Smooth muscle cell (in vitro differentiated cells): ENCODE measurements around the gene KNCN. TPM values are rescaled to one million over a fixed set of nuclear protein-coding genes. Genes with fewer than 3 reads are reported as not detected.

Source experiments
- DNase-seq: peaks from one replicate; lab custom pipeline; 2025; ENCODE audit not compliant: unreplicated experiment; lab: John Stamatoyannopoulos, UW
- H2AFZ ChIP-seq: fragments of 200-600 bp; sonication (generic); 2 replicates; pipeline ENCODE4 v1.6.0; 2016; ENCODE audit warnings: antibody characterized with exemption, low read depth, mild to moderate bottlenecking
- H3F3A ChIP-seq: fragments of 200-600 bp; sonication (generic); 2 replicates; pipeline ENCODE4 v1.6.0; 2017; ENCODE audit warnings: antibody characterized with exemption, low read depth
- H3K27ac ChIP-seq: fragments of 200-600 bp; sonication (generic); 2 replicates; pipeline ENCODE4 v1.5.1; 2016; ENCODE audit warnings: low read depth, mild to moderate bottlenecking
- H3K27me3 ChIP-seq: fragments of 200-600 bp; sonication (generic); 2 replicates; pipeline ENCODE4 v1.6.1; 2016; ENCODE audit warnings: low read depth, mild to moderate bottlenecking
- H3K36me3 ChIP-seq: fragments of 200-600 bp; sonication (generic); 2 replicates; pipeline ENCODE4 v1.5.1; 2016; ENCODE audit warnings: low read depth
- H3K4me1 ChIP-seq: fragments of 200-600 bp; sonication (generic); 2 replicates; pipeline ENCODE4 v1.5.1; 2016; ENCODE audit warnings: low read depth
- H3K4me2 ChIP-seq: fragments of 200-600 bp; sonication (generic); 2 replicates; pipeline ENCODE4 v1.6.0; 2016; ENCODE audit warnings: mild to moderate bottlenecking
- H3K4me3 ChIP-seq: fragments of 200-600 bp; sonication (generic); 2 replicates; pipeline ENCODE4 v1.5.1; 2016; ENCODE audit warnings: mild to moderate bottlenecking
- H3K79me2 ChIP-seq: fragments of 200-600 bp; sonication (generic); 2 replicates; pipeline ENCODE4 v1.6.0; 2016; ENCODE audit warnings: low read depth, mild to moderate bottlenecking
- H3K9ac ChIP-seq: fragments of 200-600 bp; sonication (generic); 2 replicates; pipeline ENCODE4 v1.6.0; 2016; ENCODE audit warnings: low read depth
- H3K9me3 ChIP-seq: fragments of 200-600 bp; sonication (generic); replicated peaks from 2 replicates; pipeline ENCODE4 v1.5.1; 2016; ENCODE audit warnings: low read depth
- H4K20me1 ChIP-seq: fragments of 200-600 bp; sonication (generic); 2 replicates; pipeline ENCODE4 v1.6.0; 2016; ENCODE audit warnings: low read depth
- WGBS: methylation state at CpG from one replicate; pipeline ENCODE4 v1.1.7; 2016; ENCODE audit warnings: low lambda C conversion rate; 5-methylcytosine and 5-hydroxymethylcytosine counted together
- polyA plus RNA-seq: library from polyadenylated mRNA; unstranded; fragments of >200 nt; fragmentation: Nextera tagmentation; extraction: Ambion mirVana; gene quantifications from 2 replicates; pipeline ENCODE4 v1.2.1, GENCODE V29; 2016
- total RNA-seq: library from RNA; depleted of rRNA; stranded (reverse); fragments of >200 nt; gene quantifications from 2 replicates; pipeline ENCODE4 v1.2.3, GENCODE V29; 2014
- TF ChIP-seq, protein P1 (sequence below): fragments of 200-600 bp; sonication (generic); IDR thresholded peaks from 2 replicates; pipeline ENCODE4 v1.5.1; 2017; ENCODE audit warnings: borderline replicate concordance, mild to moderate bottlenecking, antibody characterized with exemption; ENCODE audit not compliant: insufficient read depth, poor library complexity, severe bottlenecking

KNCN gene
- total and polyA plus RNA-seq, 2 experiments from 2014 or later: not detected

- Histone ChIP-seq H3K27me3 (peaks cover 1% of the 10 kb centered on the region), H3K4me2 (no peak overlapping the region), H3K36me3 (no peaks in the 10 kb centered on the region), H3K9ac (no peak overlapping the region), H4K20me1 (no peaks in the 10 kb centered on the region), H3K9me3 (no peaks in the 10 kb centered on the region), H2AFZ (no peak overlapping the region), H3K4me1 (no peaks in the 10 kb centered on the region), H3F3A (no peaks in the 10 kb centered on the region), H3K4me3 (no peak overlapping the region), H3K79me2 (no peaks in the 10 kb centered on the region), H3K27ac (peak overlapping the region; percentile 38)
- TF ChIP-seq, protein P1, sequence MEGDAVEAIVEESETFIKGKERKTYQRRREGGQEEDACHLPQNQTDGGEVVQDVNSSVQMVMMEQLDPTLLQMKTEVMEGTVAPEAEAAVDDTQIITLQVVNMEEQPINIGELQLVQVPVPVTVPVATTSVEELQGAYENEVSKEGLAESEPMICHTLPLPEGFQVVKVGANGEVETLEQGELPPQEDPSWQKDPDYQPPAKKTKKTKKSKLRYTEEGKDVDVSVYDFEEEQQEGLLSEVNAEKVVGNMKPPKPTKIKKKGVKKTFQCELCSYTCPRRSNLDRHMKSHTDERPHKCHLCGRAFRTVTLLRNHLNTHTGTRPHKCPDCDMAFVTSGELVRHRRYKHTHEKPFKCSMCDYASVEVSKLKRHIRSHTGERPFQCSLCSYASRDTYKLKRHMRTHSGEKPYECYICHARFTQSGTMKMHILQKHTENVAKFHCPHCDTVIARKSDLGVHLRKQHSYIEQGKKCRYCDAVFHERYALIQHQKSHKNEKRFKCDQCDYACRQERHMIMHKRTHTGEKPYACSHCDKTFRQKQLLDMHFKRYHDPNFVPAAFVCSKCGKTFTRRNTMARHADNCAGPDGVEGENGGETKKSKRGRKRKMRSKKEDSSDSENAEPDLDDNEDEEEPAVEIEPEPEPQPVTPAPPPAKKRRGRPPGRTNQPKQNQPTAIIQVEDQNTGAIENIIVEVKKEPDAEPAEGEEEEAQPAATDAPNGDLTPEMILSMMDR: no peak
- DNase-seq: no peak
- WGBS: 47% methylated on average over 4 of the region's 5 CpGs
These were observed 42.7 kb downstream of the KNCN start for GRCh38 chr1:46508757-46509156.

- Histone ChIP-seq H3F3A (no peaks in the 10 kb centered on the region), H3K27ac (no peak overlapping the region), H4K20me1 (no peaks in the 10 kb centered on the region), H3K4me2 (no peak overlapping the region), H3K79me2 (no peaks in the 10 kb centered on the region), H3K36me3 (no peaks in the 10 kb centered on the region), H3K4me3 (no peak overlapping the region), H2AFZ (no peak overlapping the region), H3K9me3 (no peaks in the 10 kb centered on the region), H3K4me1 (no peaks in the 10 kb centered on the region), H3K9ac (no peak overlapping the region), H3K27me3 (peaks cover 22% of the 10 kb centered on the region)
- DNase-seq: no peak
- TF ChIP-seq, protein P1: no peak
- 85% methylated on average over 16 of the region's 17 CpGs for WGBS
These were observed 44.8 kb downstream of the KNCN start for GRCh38 chr1:46506470-46507219.

- H2AFZ ChIP-seq: no peak overlapping the region
- no peaks in the 10 kb centered on the region for H3K4me1 ChIP-seq
- no peak overlapping the region for H3K4me2 ChIP-seq
- H3K4me3 ChIP-seq: no peak overlapping the region
- 79% methylated on average over 4 of the region's 4 CpGs for WGBS
- H3K27ac ChIP-seq: no peak overlapping the region
- H3K9me3 ChIP-seq: no peaks in the 10 kb centered on the region
- TF ChIP-seq, protein P1: no peak
- H3F3A ChIP-seq: no peaks in the 10 kb centered on the region
- DNase-seq: no peak
- no peaks in the 10 kb centered on the region for H4K20me1 ChIP-seq
- no peaks in the 10 kb centered on the region for H3K36me3 ChIP-seq
- no peaks in the 10 kb centered on the region for H3K79me2 ChIP-seq
- H3K27me3 ChIP-seq: peaks cover 43% of the 10 kb centered on the region
- no peak overlapping the region for H3K9ac ChIP-seq
These were observed 48.0 kb downstream of the KNCN start for GRCh38 chr1:46503421-46503820.

DNA sequence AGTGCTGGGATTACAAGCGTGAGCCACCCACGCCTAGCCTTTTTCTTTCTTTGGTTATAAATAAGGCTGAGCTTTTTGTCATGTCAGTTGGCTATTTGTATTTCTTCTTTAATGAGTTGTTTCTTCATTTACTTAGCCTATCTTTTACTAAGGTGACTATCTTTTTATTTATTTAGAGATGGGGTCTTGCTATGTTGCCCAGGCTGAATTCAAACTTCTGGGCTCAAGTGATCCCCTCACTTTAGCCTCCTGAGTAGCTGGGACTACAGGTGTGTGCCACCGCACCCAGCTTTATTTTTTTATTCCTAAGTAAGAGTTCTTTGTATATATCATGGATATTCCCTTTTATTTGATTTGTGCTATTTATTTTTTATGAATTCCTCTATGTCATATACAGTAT is 49.9 kb downstream of the KNCN start:
- 92% methylated on average over 3 of the region's 3 CpGs for WGBS

More for the DNA sequence above, 49.9 kb downstream of the KNCN start:
- H3K4me1 ChIP-seq: no peaks in the 10 kb centered on the region
- peaks cover 56% of the 10 kb centered on the region for H3K27me3 ChIP-seq
- TF ChIP-seq, protein P1: no peak
- no peak overlapping the region for H3K4me3 ChIP-seq
- H3K4me2 ChIP-seq: no peak overlapping the region
- no peaks in the 10 kb centered on the region for H3F3A ChIP-seq
- H4K20me1 ChIP-seq: no peaks in the 10 kb centered on the region
- H2AFZ ChIP-seq: no peak overlapping the region
- no peak for DNase-seq
- no peaks in the 10 kb centered on the region for H3K36me3 ChIP-seq
- no peak overlapping the region for H3K27ac ChIP-seq
- no peak overlapping the region for H3K9ac ChIP-seq
- H3K9me3 ChIP-seq: no peaks in the 10 kb centered on the region
- H3K79me2 ChIP-seq: no peaks in the 10 kb centered on the region
